KOPT-K1 (cell line): ENCODE data around the gene ABCC6.
"Not testable (repeated sequence)": the region's sequence is repeated elsewhere in the genome, so short reads cannot be mapped to it uniquely, and the experiment has no call there.

Experiments used
- H3K27ac ChIP-seq: fragments of 200-600 bp; sonication (generic); 2 replicates; pipeline ENCODE4 v1.5.1; 2016; ENCODE audit warnings: antibody characterized with exemption, mild to moderate bottlenecking, low read depth, low read length; ENCODE audit not compliant: poor library complexity, severe bottlenecking
- H3K36me3 ChIP-seq: fragments of 200-600 bp; sonication (generic); 2 replicates; pipeline ENCODE4 v1.5.1; 2017; ENCODE audit warnings: antibody characterized with exemption, mild to moderate bottlenecking, low read length, moderate library complexity; ENCODE audit not compliant: insufficient read depth
- H3K9me3 ChIP-seq: fragments of 200-600 bp; sonication (generic); 2 replicates; pipeline ENCODE4 v1.5.1; 2017; ENCODE audit warnings: antibody characterized with exemption, low read length, mild to moderate bottlenecking; ENCODE audit not compliant: insufficient read depth, poor library complexity, severe bottlenecking

ABCC6 gene

GRCh38 chr16:16149710-16150116 lies 73.6 kb downstream of the ABCC6 start:
- H3K27ac ChIP-seq, result no peak overlapping the region
- peaks cover 32% of the 10 kb centered on the region for H3K36me3 ChIP-seq
- H3K9me3 ChIP-seq, result no peaks in the 10 kb centered on the region

GRCh38 chr16:16148755-16149154 lies 74.5 kb downstream of the ABCC6 start:
- Histone ChIP-seq H3K9me3 (no peaks in the 10 kb centered on the region), H3K27ac (no peak overlapping the region), H3K36me3 (peaks cover 41% of the 10 kb centered on the region)

- peaks cover 48% of the 10 kb centered on the region for H3K36me3 ChIP-seq
- H3K27ac ChIP-seq, H3K9me3 ChIP-seq: not testable (repeated sequence)
Observed at GRCh38 chr16:16148000-16148599, 75.2 kb downstream of the ABCC6 start.

GRCh38 chr16:16147316-16147999 lies 75.8 kb downstream of the ABCC6 start:
- no peak overlapping the region for H3K27ac ChIP-seq
- no peaks in the 10 kb centered on the region for H3K9me3 ChIP-seq
- H3K36me3 ChIP-seq, result peaks cover 54% of the 10 kb centered on the region

GRCh38 chr16:16146380-16147315 lies 76.6 kb downstream of the ABCC6 start:
- H3K36me3 ChIP-seq, result peaks cover 62% of the 10 kb centered on the region
- no peaks in the 10 kb centered on the region for H3K9me3 ChIP-seq
- H3K27ac ChIP-seq, result no peak overlapping the region

- Histone ChIP-seq H3K9me3 (no peaks in the 10 kb centered on the region), H3K27ac (no peak overlapping the region), H3K36me3 (peaks cover 75% of the 10 kb centered on the region)
Observed at GRCh38 chr16:16145286-16145685, 78.0 kb downstream of the ABCC6 start.

GRCh38 chr16:16144416-16144815 lies 78.9 kb downstream of the ABCC6 start:
- Histone ChIP-seq H3K36me3 (peaks cover 84% of the 10 kb centered on the region), H3K27ac (no peak overlapping the region), H3K9me3 (no peaks in the 10 kb centered on the region)

GRCh38 chr16:16143931-16144330 lies 79.4 kb downstream of the ABCC6 start:
- Histone ChIP-seq H3K36me3 (peaks cover 89% of the 10 kb centered on the region), H3K27ac (no peak overlapping the region), H3K9me3 (no peaks in the 10 kb centered on the region)

GRCh38 chr16:16143038-16143763 lies 80.1 kb downstream of the ABCC6 start:
- Histone ChIP-seq H3K27ac (no peak overlapping the region), H3K36me3 (peaks cover 96% of the 10 kb centered on the region), H3K9me3 (no peaks in the 10 kb centered on the region)

- H3K36me3 ChIP-seq, result peaks cover 99% of the 10 kb centered on the region
Observed at GRCh38 chr16:16141784-16142396, 81.4 kb downstream of the ABCC6 start.

GRCh38 chr16:16141141-16141540 lies 82.2 kb downstream of the ABCC6 start:
- Histone ChIP-seq H3K9me3 (no peaks in the 10 kb centered on the region), H3K36me3 (peaks cover 99% of the 10 kb centered on the region), H3K27ac (no peak overlapping the region)

More at GRCh38 chr16:16141784-16142396, 81.4 kb downstream of the ABCC6 start:
- Histone ChIP-seq H3K27ac (no peak overlapping the region), H3K9me3 (no peaks in the 10 kb centered on the region)

GRCh38 chr16:16140537-16140936 lies 82.8 kb downstream of the ABCC6 start:
- Histone ChIP-seq H3K9me3 (no peaks in the 10 kb centered on the region), H3K36me3 (peaks cover 99% of the 10 kb centered on the region), H3K27ac (no peak overlapping the region)

GRCh38 chr16:16139806-16140205 lies 83.5 kb downstream of the ABCC6 start:
- Histone ChIP-seq H3K27ac (no peak overlapping the region), H3K36me3 (peaks cover 99% of the 10 kb centered on the region), H3K9me3 (no peaks in the 10 kb centered on the region)

- H3K9me3 ChIP-seq, result no peaks in the 10 kb centered on the region
- H3K36me3 ChIP-seq, result peaks cover 99% of the 10 kb centered on the region
- no peak overlapping the region for H3K27ac ChIP-seq
Observed at GRCh38 chr16:16139061-16139460, 84.2 kb downstream of the ABCC6 start.
